AG10803 (cell line): ENCODE results near the gene AEBP1.

Experiments
- DNase-seq: peaks from one replicate; pipeline ENCODE4 v3.0.0; 2010; ENCODE audit warnings: low read depth
- H3K4me3 ChIP-seq: 2 replicates; pipeline ENCODE4 v1.5.1; 2011; ENCODE audit warnings: mild to moderate bottlenecking, low read length, control low read depth
- CTCF ChIP-seq: conservative IDR thresholded peaks from 2 replicates; pipeline ENCODE4 v1.5.1; 2011; ENCODE audit warnings: mild to moderate bottlenecking, low read length, control low read depth, inconsistent platforms

AEBP1 gene

GRCh38 chr7:44080686-44081265 lies 23.4 kb upstream of the AEBP1 start:
- H3K4me3 ChIP-seq: peak overlapping the region; percentile 79
- no peak for DNase-seq
- no peak for TF ChIP-seq CTCF

- peak overlapping the region; percentile 79 for H3K4me3 ChIP-seq
- TF ChIP-seq CTCF: no peak
- no peak for DNase-seq
These were observed 22.8 kb upstream of the AEBP1 start for GRCh38 chr7:44081266-44081748.

GRCh38 chr7:44082541-44083207 lies 21.5 kb upstream of the AEBP1 start:
- TF ChIP-seq CTCF: no peak
- peak; percentile 99 for DNase-seq

GRCh38 chr7:44083796-44084195 lies 20.3 kb upstream of the AEBP1 start:
- H3K4me3 ChIP-seq: no peak overlapping the region
- DNase-seq: no peak
- TF ChIP-seq CTCF: no peak

More at GRCh38 chr7:44082541-44083207, 21.5 kb upstream of the AEBP1 start:
- peak overlapping the region; percentile 79 for H3K4me3 ChIP-seq

- peak; percentile 72 for DNase-seq
- no peak for TF ChIP-seq CTCF
- no peak overlapping the region for H3K4me3 ChIP-seq
These were observed 19.4 kb upstream of the AEBP1 start for GRCh38 chr7:44084701-44085100.

- H3K4me3 ChIP-seq: no peak overlapping the region
- no peak for TF ChIP-seq CTCF
These were observed 18.6 kb upstream of the AEBP1 start for GRCh38 chr7:44085546-44085945.

GRCh38 chr7:44086627-44087026 lies 17.5 kb upstream of the AEBP1 start:
- TF ChIP-seq CTCF: no peak
- no peak for DNase-seq
- no peak overlapping the region for H3K4me3 ChIP-seq

More at GRCh38 chr7:44085546-44085945, 18.6 kb upstream of the AEBP1 start:
- DNase-seq: no peak
